ENCODE results near the gene ZDHHC14.

GRCh38 chr6:157486572-157486971 lies 105.6 kb downstream of the ZDHHC14 start:
- TF ChIP-seq CTCF (IDR thresholded peaks at IDR 0.05): no peak
- no peak for TF ChIP-seq EP300 (IDR thresholded peaks at IDR 0.05)

Data from ovary (tissue), 3 donors.